ENCODE data around the gene CAP1. TPM values are rescaled to one million over a fixed set of nuclear protein-coding genes. Genes with fewer than 3 reads are reported as not detected.
A peak's percentile ranks its signal among the peaks of the same experiment; 100 is the strongest.

The CAP1 gene
- total and polyA plus RNA-seq, 8 donors, result 28.5 to 146 (median 57.8) TPM

DNA sequence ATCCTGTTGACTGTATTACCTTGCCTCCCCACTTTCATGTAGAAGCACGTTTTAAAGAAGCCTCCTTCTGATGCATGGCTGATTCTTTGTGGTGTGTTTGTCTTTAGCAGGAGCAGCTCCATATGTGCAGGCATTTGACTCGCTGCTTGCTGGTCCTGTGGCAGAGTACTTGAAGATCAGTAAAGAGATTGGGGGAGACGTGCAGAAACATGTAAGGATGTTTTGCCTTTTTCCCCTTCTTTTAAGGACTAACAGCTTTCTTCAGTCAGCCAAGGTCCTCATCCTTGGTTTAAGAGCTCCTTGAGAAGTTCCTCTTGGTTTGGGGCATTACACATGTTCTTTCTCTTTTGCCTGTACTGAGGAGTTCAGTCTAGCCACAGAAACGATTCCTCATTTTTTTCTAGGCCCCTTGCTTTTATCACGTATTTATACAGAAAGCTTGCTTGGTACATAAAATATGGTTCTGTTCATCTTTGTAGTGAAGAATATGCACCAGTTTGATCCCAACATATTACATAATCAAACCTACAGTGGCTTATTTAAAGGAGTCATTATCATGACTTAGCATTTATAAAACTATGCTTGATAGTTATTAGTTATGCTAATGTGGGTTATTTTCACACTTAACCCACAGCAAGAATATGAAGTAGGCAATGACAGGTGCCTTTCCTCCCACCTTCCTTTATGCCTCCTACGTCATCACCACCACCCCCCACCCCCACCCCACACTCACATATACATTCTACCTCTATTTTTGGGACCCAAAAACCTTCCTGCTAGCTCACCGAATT lies 19.6 kb downstream of the CAP1 start:
- Histone ChIP-seq H3K4me1 (peaks cover 0 to 39% (median 8%) of the 10 kb centered on the region in 3 donors), H3K27me3 (no peaks in the 10 kb centered on the region), H3K9me3 (no peaks in the 10 kb centered on the region), H3K36me3 (peaks cover 9 to 44% (median 13%) of the 10 kb centered on the region in 3 donors), H3K4me3 (no peak overlapping the region), H3K27ac (peak overlapping the region in 2 of 4 donors; percentile 41 to 65)
- DNase-seq (no peak), ATAC-seq (peak in 3 of 4 donors; percentile 19 to 44 (median 29)), FAIRE-seq (no peak)
- intact Hi-C loops (cut with DNase I), result no loop called here
- 73 to 80% methylated on average over 7 of the region's 7 CpGs for WGBS, 2 donors
- TF ChIP-seq, protein P1, sequence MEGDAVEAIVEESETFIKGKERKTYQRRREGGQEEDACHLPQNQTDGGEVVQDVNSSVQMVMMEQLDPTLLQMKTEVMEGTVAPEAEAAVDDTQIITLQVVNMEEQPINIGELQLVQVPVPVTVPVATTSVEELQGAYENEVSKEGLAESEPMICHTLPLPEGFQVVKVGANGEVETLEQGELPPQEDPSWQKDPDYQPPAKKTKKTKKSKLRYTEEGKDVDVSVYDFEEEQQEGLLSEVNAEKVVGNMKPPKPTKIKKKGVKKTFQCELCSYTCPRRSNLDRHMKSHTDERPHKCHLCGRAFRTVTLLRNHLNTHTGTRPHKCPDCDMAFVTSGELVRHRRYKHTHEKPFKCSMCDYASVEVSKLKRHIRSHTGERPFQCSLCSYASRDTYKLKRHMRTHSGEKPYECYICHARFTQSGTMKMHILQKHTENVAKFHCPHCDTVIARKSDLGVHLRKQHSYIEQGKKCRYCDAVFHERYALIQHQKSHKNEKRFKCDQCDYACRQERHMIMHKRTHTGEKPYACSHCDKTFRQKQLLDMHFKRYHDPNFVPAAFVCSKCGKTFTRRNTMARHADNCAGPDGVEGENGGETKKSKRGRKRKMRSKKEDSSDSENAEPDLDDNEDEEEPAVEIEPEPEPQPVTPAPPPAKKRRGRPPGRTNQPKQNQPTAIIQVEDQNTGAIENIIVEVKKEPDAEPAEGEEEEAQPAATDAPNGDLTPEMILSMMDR (IDR thresholded peaks at IDR 0.05), result no peak

DNA sequence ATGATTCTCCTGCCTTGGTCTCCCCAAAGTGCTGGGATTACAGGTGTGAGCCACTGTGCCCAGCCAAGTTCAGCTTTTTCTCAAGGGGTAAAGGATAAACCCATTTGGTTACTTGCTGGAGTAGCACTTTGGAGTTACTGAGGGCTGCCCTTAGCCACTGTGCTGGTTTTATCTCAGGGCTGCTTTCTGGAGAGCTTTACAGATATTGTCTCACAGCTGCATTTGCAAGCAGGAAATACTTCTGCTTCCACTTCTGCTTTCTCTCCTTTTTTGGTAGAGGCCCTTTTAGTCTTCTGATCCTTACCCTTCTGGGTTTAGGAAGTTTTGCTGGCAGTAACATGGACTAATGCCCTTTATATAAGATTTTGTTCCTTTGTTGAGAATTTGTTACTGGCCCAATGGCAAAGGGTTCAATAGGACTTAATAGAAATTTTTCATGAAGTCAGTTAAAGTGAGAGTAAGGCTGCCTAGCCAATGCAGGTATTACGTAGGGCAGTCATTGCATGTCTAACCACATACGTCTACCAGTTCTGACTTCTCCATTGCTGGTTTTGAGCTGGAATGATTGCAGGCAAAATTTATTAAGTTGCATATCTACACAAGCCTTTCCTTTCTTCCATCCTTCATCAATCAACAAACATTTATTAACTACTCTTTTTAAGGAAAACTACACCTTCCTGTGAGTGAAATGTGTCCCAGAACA lies 24.4 kb downstream of the CAP1 start:
- Histone ChIP-seq H3K27me3 (no peaks in the 10 kb centered on the region), H3K9me3 (no peaks in the 10 kb centered on the region), H3K27ac (no peak overlapping the region), H3K4me1 (peaks cover 0 to 6% (median 2%) of the 10 kb centered on the region in 3 donors), H3K36me3 (peaks cover 14 to 82% (median 34%) of the 10 kb centered on the region in 3 donors), H3K4me3 (no peak overlapping the region)
- no peak for FAIRE-seq
- intact Hi-C loops (cut with DNase I), result no loop called here
- ATAC-seq, result peak in 2 of 4 donors; percentile 41 to 68
- WGBS, 2 donors, result 93 to 94% methylated on average over 2 of the region's 2 CpGs
- DNase-seq, result no peak
- TF ChIP-seq, protein P1 (IDR thresholded peaks at IDR 0.05), result no peak

DNA sequence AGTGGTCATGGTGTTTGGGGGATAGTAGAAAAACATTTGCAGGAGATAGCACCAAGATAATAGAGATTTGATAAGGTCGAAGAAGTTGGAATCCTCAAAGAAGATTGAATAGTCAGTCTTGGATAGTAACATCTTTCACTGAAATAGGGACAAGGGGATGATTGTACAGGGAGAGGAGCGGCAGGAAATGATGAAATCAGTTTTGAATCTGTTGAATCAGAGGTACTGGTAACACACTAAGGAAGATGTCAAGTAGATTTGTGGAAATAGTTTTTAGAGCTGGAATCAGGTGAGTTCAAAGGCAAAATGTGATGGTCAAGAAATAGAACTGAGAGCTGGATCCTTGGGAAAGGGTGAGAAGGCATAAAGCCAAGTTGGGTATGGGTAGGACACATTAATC lies 26.5 kb downstream of the CAP1 start:
- no peak for DNase-seq
- Histone ChIP-seq H3K4me3 (no peak overlapping the region), H3K9me3 (no peaks in the 10 kb centered on the region), H3K4me1 (no peaks in the 10 kb centered on the region), H3K27ac (no peak overlapping the region), H3K36me3 (peaks cover 14 to 89% (median 48%) of the 10 kb centered on the region in 3 donors), H3K27me3 (no peaks in the 10 kb centered on the region)
- TF ChIP-seq, protein P1 (IDR thresholded peaks at IDR 0.05), result no peak
- intact Hi-C loops (cut with DNase I), result no loop called here
- WGBS, 2 donors, result 68 to 77% methylated on average over 2 of the region's 2 CpGs
- ATAC-seq, result no peak
- FAIRE-seq, result no peak

DNA sequence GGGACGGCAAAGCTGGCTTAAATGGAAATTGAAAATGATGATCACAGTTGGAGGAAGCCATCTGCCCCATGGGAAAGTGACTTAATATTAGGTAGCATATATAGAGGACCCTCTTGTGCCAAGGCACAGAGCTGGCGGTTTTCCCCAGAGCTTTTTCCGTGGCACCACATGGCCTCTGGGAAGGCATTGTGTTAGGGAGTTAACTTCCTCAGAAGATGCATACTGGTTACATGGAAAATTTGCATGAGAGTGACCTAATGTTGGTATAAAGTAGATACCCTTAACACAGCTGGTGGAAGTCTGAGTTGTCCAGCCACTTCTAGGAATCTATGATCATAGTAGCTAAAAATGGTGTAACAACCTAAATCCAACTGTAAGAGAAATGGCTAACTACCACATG lies 27.3 kb downstream of the CAP1 start:
- no peak for ATAC-seq

More for the DNA sequence above, 27.3 kb downstream of the CAP1 start:
- Histone ChIP-seq H3K36me3 (peaks cover 14 to 92% (median 48%) of the 10 kb centered on the region in 3 donors), H3K27me3 (no peaks in the 10 kb centered on the region), H3K4me3 (no peak overlapping the region), H3K27ac (no peak overlapping the region), H3K9me3 (no peaks in the 10 kb centered on the region), H3K4me1 (no peaks in the 10 kb centered on the region)
- DNase-seq (no peak), FAIRE-seq (no peak)
- intact Hi-C loops (cut with DNase I), result no loop called here
- TF ChIP-seq, protein P1 (IDR thresholded peaks at IDR 0.05), result no peak
- WGBS, 2 donors, result 87 to 92% methylated on average over 3 of the region's 3 CpGs
